Dendritic cell treated with granulocyte-macrophage colony-stimulating factor and Interleukin-4, amounts not matched to agents 40 ng/mL and 50 ng/mL, for 4 days (primary cell): ENCODE data around the gene TBC1D10B.
A peak's percentile ranks its signal among the peaks of the same experiment; 100 is the strongest.
"Not testable (repeated sequence)": the region's sequence is repeated elsewhere in the genome, so short reads cannot be mapped to it uniquely, and the experiment has no call there.

Experiments used
- H3K27ac Mint-ChIP-seq: one replicate; pipeline ENCODE4 v1.8.0; 2022; ENCODE audit warnings: mild to moderate bottlenecking, mixed read lengths
- H3K27me3 Mint-ChIP-seq: one replicate; pipeline ENCODE4 v1.8.0; 2022; ENCODE audit warnings: mild to moderate bottlenecking, mixed read lengths
- H3K36me3 Mint-ChIP-seq: one replicate; pipeline ENCODE4 v1.8.0; 2022; ENCODE audit warnings: low read depth, mixed read lengths
- H3K4me1 Mint-ChIP-seq: one replicate; pipeline ENCODE4 v1.8.0; 2022; ENCODE audit warnings: low read depth, mixed read lengths
- H3K4me3 Mint-ChIP-seq: one replicate; pipeline ENCODE4 v1.8.0; 2022; ENCODE audit warnings: mild to moderate bottlenecking, moderate library complexity, mixed read lengths
- H3K9me3 Mint-ChIP-seq: one replicate; pipeline ENCODE4 v1.8.0; 2022; ENCODE audit warnings: mixed read lengths
- intact Hi-C: fragments of 100-400 bp; cut with micrococcal nuclease; formaldehyde crosslinking; loops from one replicate; pipeline ENCODE4 v1.15.0; 2022

The TBC1D10B gene

GRCh38 chr16:30407102-30407803 lies 37.0 kb upstream of the TBC1D10B start, which contains the start of gene ZNF771:
ZNF771 (plus strand) TSS chr16:30407606; CDS start chr16:30408054, 448 bp downstream.
- Mint-ChIP-seq H3K36me3 (peaks cover 22% of the 10 kb centered on the region), H3K4me3 (peak within 1 kb of the TSS; percentile 79), H3K27ac (peak within 1 kb of the TSS; percentile 59), H3K4me1 (peaks cover 50% of the 10 kb centered on the region), H3K27me3 (peaks cover 1% of the 10 kb centered on the region), H3K9me3 (no peaks in the 10 kb centered on the region)
- intact Hi-C loops = loop anchor here (5.0 kb wide), 2 partner anchors 35 to 55 kb away; partner anchors contain the start of genes MYL11 and TBC1D10B

GRCh38 chr16:30406795-30407101 lies 36.5 kb upstream of the TBC1D10B start:
- H3K4me3 Mint-ChIP-seq = peak overlapping the region; percentile 79
- intact Hi-C loops = loop anchor here (5.0 kb wide), 2 partner anchors 34 to 54 kb away; partner anchors contain the start of genes MYL11 and TBC1D10B
- H3K27ac Mint-ChIP-seq = peak overlapping the region; percentile 59

DNA sequence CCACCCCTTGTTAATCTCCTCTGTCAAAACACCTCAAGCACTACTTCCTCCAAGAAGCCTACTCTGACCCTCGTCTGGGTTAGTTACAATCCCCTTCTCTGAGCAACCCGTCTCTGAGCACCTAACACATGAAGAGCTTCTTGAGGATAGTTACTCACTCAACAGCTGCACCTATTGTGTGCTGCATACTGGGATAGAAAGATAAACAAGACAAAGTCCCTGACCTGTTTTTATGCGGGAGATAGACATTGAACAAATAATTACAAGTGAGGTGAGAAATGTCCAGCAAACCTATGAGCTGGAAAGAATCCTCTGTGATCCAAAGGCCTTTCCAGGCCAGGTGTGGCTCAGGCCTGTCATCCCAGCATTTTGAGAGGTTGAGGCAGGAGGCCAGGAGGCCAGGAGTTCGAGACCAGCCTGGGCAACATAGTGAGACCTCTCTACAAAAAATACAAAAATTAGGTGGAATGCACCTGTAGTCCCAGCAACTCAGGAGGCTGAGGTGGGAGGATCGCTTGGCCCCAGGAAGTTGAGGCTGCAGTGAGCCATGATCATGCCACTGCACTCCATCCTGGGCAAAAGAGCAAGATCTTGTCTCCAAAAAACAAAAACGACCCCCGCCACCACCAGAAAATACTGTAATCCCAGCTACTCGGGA lies 31.6 kb upstream of the TBC1D10B start:
- intact Hi-C loops = no loop called here
- Mint-ChIP-seq H3K27ac (no peak overlapping the region), H3K9me3 (no peaks in the 10 kb centered on the region)

More at GRCh38 chr16:30406795-30407101, 36.5 kb upstream of the TBC1D10B start:
- Mint-ChIP-seq H3K27me3 (peaks cover 4% of the 10 kb centered on the region), H3K36me3 (peaks cover 17% of the 10 kb centered on the region), H3K4me1 (peaks cover 51% of the 10 kb centered on the region), H3K9me3 (no peaks in the 10 kb centered on the region)

DNA sequence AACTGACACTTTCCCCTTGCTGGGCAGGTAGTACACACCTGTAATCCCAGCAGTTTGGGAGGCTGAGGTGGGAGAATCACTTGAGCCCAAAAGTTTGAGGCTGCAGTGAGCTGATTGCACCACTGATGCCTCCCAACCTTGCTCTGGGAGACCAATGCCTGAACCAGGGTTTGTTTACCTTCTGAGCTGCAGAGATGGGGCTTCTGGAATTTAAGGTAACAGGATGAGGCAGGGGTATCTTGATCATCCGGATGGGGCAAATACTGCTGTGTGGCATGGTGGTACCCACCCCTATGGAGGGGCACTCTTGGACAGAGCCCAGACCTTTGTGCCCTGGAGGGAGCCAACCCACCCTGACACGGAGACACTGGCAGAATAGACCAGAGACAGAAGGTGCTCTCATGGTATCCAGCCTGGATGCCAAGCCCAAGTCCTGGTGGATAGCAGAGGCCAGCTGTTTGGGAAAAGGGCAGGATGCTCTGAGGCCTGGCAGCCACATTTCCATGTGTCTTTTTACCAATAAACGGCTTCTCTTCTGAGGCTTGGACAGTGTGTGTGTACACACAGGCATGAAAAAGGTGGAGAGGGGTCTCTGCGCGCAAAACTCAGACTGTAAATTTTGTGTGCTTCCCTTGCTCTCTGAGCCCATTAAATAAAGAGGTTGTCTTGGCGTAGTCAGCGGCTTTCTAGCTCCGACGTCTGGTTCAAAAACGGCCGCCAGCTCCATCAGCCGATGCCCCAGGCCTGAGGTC lies 29.3 kb upstream of the TBC1D10B start:
- Mint-ChIP-seq H3K9me3 (no peaks in the 10 kb centered on the region), H3K27ac (peak overlapping the region; percentile 84), H3K4me3 (peak overlapping the region; percentile 85), H3K4me1 (peaks cover 47% of the 10 kb centered on the region), H3K36me3 (peaks cover 25% of the 10 kb centered on the region), H3K27me3 (peaks cover 26% of the 10 kb centered on the region)
- intact Hi-C loops = no loop called here

More for the DNA sequence above, 31.6 kb upstream of the TBC1D10B start:
- H3K4me3 Mint-ChIP-seq = no peak overlapping the region
- peaks cover 22% of the 10 kb centered on the region for H3K36me3 Mint-ChIP-seq
- H3K27me3 Mint-ChIP-seq = peaks cover 20% of the 10 kb centered on the region
- peaks cover 35% of the 10 kb centered on the region for H3K4me1 Mint-ChIP-seq

DNA sequence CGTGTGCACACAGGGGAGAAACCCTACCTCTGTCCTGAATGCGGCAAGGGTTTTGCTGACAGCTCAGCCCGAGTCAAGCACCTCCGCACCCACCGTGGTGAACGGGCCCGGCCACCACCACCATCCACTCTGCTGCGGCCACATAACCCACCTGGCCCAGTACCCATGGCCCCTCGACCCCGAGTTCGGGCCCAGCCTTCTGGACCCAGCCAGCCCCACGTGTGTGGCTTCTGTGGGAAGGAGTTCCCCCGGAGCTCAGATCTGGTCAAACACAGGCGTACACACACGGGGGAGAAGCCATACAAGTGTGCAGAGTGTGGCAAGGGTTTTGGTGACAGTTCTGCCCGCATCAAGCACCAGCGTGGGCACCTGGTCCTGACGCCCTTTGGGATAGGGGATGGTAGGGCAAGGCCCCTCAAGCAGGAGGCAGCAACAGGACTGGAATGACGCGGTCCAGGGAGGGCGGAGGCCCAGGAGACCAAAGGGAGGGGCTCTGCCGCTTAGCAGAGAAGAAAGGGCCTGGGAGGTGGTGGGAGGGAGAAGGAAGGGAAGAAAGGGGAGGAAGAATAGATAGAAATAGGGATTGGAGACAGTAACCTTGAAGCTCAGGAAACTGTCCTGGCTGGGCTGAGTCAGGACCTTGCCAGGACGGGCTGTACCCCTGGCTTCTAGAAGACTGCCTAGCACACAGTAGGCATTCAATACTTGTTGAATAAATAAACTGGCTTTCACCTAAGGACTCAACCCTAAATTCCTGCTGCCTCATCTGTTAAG lies 28.6 kb upstream of the TBC1D10B start:
- H3K9me3 Mint-ChIP-seq = no peaks in the 10 kb centered on the region
- intact Hi-C loops = no loop called here
- no peak overlapping the region for H3K4me3 Mint-ChIP-seq
- peaks cover 45% of the 10 kb centered on the region for H3K4me1 Mint-ChIP-seq
- H3K27me3 Mint-ChIP-seq = peaks cover 28% of the 10 kb centered on the region
- no peak overlapping the region for H3K27ac Mint-ChIP-seq
- peaks cover 25% of the 10 kb centered on the region for H3K36me3 Mint-ChIP-seq

GRCh38 chr16:30397776-30398660 lies 27.7 kb upstream of the TBC1D10B start:
- peaks cover 25% of the 10 kb centered on the region for H3K36me3 Mint-ChIP-seq
- H3K27ac Mint-ChIP-seq = no peak overlapping the region
- H3K9me3 Mint-ChIP-seq = no peaks in the 10 kb centered on the region
- no peak overlapping the region for H3K4me3 Mint-ChIP-seq
- intact Hi-C loops = no loop called here
- peaks cover 40% of the 10 kb centered on the region for H3K4me1 Mint-ChIP-seq
- peaks cover 31% of the 10 kb centered on the region for H3K27me3 Mint-ChIP-seq

DNA sequence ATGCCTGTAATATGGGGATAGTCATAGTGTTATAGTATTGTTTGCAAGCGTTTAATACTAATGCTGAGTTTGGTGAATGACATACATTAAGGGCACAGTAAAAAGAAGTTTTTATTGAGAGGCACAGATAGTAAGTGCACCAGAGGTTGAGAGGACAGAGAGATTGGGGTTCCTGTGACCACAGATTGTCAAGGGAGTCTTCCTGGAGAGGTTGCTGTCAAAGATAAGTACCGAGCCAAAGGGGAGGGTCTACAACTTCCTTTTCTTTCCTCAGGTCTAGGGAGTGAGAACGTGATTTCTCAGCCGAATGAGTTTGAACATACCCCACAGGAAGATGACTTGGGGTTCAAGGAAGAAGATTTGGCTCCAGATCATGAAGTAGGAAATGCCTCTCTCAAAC lies 26.8 kb upstream of the TBC1D10B start:
- Mint-ChIP-seq H3K36me3 (peaks cover 25% of the 10 kb centered on the region), H3K27ac (no peak overlapping the region), H3K27me3 (peaks cover 31% of the 10 kb centered on the region), H3K9me3 (no peaks in the 10 kb centered on the region), H3K4me3 (no peak overlapping the region), H3K4me1 (peaks cover 37% of the 10 kb centered on the region)
- intact Hi-C loops = no loop called here

DNA sequence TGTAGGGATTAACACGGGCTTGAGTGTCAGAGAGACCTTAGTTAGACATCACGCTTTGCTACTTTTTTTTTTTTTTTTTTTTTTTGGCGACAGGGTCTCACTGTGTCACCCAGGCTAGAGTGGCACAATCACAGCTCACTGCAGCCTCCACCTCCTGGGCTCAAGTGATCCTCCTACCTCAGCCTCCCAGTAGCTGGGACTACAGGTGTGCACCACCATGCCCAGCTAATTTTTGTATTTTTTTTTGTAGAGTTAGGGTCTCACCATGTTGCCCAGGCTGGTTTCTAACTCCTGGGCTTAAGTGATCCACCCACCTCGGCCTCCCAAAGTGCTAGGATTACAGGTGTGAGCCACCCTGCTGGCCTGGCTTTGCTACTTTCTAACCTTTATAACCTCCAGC lies 26.3 kb upstream of the TBC1D10B start:
- H3K9me3 Mint-ChIP-seq, H3K4me3 Mint-ChIP-seq, H3K27ac Mint-ChIP-seq, intact Hi-C loops: not testable (repeated sequence)
- H3K4me1 Mint-ChIP-seq = peaks cover 34% of the 10 kb centered on the region
- H3K27me3 Mint-ChIP-seq = peaks cover 31% of the 10 kb centered on the region
- H3K36me3 Mint-ChIP-seq = peaks cover 25% of the 10 kb centered on the region

- intact Hi-C loops = no loop called here
- H3K27ac Mint-ChIP-seq = peak overlapping the region; percentile 13
- peaks cover 25% of the 10 kb centered on the region for H3K36me3 Mint-ChIP-seq
- peaks cover 28% of the 10 kb centered on the region for H3K4me1 Mint-ChIP-seq
- H3K27me3 Mint-ChIP-seq = peaks cover 31% of the 10 kb centered on the region
- peak overlapping the region; percentile 80 for H3K4me3 Mint-ChIP-seq
- H3K9me3 Mint-ChIP-seq = no peaks in the 10 kb centered on the region
Observed at GRCh38 chr16:30395992-30396585, 25.8 kb upstream of the TBC1D10B start.

DNA sequence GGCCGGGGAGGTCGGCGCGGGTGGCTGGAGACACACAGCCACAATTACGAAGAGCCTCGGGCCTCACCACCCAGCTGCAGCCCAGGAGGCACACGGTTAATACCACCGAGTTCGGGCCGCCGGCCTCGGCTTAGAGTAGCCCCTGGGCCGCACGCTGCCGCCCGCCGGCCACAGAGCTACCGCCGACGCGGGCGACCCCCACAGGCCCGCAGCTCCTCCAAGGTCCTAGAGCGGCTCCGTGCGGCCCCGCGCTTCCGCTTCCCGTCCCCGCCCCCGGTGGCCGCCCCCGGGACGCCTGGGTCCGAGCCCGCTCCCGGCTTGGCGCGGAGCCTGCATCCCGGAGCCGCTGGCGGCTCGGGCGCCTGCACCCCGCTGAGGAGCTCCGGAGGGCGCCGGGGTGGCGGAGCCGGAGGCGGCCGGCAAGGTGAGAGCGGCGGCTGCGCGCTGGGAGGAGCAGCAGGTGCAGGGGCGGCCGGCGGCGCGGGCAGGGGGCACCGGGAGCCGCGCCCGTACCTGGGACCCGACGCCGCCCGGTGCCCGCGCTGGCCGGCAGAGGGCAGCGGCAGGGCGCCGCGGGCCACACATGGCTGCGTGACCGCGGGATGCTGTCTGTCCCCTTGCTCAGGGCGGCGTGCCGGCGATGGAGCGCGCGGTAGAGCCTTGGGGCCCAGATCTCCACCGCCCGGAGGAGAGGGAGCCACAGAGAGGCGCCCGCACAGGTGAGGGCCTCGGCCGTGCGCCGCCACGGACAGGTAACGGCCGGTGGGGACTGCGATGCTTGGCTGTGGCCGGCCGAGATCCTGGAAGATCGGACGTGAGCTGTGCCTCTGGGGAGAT lies 25.1 kb upstream of the TBC1D10B start, which contains the start of gene ZNF48:
Gene ZNF48 (plus strand): TSS at position 266 of the 837 bp plus-strand sequence. CDS start 375 bp downstream, at position 641.
- Mint-ChIP-seq H3K27me3 (peaks cover 36% of the 10 kb centered on the region), H3K36me3 (peaks cover 25% of the 10 kb centered on the region), H3K4me3 (peak within 1 kb of the TSS; percentile 80), H3K27ac (peak within 1 kb of the TSS; percentile 84), H3K4me1 (peaks cover 28% of the 10 kb centered on the region), H3K9me3 (no peaks in the 10 kb centered on the region)
- intact Hi-C loops = no loop called here

- Mint-ChIP-seq H3K36me3 (peaks cover 25% of the 10 kb centered on the region), H3K27me3 (peaks cover 31% of the 10 kb centered on the region), H3K4me1 (peaks cover 22% of the 10 kb centered on the region), H3K4me3 (peak overlapping the region; percentile 80), H3K27ac (peak overlapping the region; percentile 84), H3K9me3 (no peaks in the 10 kb centered on the region)
- intact Hi-C loops = no loop called here
Observed at GRCh38 chr16:30394592-30395154, 24.4 kb upstream of the TBC1D10B start.
